Ecto neural progenitor cell (in vitro differentiated cells): ENCODE results near the gene TDRD10.

Source experiments
- DNase-seq: peaks from one replicate; pipeline ENCODE4 v3.0.0-alpha.2; 2018; ENCODE audit warnings: low spot score

Gene TDRD10

GRCh38 chr1:154502066-154502743 is at the start of gene TDRD10, which contains the start of gene SHE:
Gene TDRD10, plus strand, starts transcription at chr1:154502219. Its CDS starts 4,685 bp downstream, at chr1:154506904.
Gene SHE, minus strand, starts transcription at chr1:154502412. Its CDS starts 386 bp downstream, at chr1:154502026.
- peak; percentile 57 for DNase-seq

GRCh38 chr1:154453161-154453560 is 48.9 kb upstream of the TDRD10 start:
- DNase-seq: no peak

- DNase-seq: no peak
These were observed 48.3 kb upstream of the TDRD10 start for GRCh38 chr1:154453574-154454352.

DNA sequence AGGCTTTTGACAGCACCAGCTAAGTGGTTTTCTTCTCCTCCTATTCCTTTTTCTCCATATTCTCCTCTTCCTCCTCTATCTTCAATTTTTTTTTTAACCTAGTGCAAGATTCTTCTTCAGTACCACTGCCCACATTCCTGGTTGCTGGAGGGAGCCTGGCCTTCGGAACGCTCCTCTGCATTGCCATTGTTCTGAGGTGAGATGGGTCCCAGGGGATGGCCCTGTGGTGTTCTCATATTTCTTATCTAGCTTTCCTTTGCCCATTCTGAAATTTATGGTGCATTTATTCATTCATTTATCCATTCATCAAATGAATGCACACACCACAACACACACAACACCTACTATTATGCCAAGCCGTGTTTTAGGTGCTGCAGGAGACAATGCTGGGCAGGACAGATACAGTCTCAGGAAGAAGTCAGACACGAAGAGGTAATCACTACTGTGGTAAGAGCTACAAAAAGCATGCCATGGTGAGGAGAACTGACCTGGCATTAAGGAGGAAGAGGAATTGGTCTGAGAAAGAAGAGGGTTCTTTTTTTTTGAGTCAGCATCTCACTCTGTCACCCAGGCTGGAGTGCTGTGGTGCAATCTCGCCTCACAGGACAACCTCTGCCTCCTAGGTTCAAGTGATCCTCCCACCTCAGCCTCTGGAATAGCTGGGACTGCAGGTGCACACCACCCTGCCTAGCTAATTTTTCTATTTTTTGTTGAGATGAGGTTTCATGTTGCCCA is 47.5 kb upstream of the TDRD10 start:
- no peak for DNase-seq

DNA sequence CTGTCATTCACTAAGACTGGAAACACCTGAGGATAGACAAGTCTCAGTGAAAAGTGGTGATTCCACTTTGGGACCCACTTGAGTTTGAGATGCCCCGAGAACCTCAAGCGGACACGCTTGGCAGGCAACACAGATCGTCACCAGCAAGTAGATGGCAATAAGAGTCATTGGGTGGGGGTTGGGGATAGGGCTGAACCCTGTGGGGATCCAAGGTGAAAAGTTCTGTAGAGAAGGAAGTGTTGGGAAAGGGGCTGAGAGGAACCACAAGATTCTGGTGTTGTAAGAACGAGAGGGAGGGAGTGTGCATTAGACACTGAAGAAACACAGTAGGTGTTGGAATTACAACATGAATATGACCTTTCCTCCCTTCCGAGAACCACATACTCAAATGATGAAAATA is 45.4 kb upstream of the TDRD10 start:
- DNase-seq: no peak

DNA sequence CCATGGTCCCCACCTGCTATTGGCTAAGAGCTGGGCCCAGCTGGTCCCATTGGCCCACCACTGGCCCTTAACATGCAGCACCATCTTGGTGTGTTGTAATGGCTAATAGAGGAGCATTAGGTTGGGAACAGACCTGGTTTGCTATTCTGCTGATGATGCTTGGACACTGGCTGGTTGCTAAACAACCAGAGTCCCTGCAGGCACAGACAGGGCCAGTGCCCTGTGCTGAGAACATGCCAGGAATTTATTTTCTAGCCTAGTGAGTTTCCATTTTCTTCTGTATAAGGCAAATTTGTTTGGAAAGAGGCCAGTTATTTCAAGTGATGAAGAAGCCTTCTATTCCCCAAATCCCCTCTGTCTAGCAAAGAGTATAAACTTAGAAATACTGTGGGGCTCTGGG is 42.9 kb upstream of the TDRD10 start:
- DNase-seq: no peak

GRCh38 chr1:154460695-154461260 is 41.2 kb upstream of the TDRD10 start:
- no peak for DNase-seq

- no peak for DNase-seq
These were observed 38.5 kb upstream of the TDRD10 start for GRCh38 chr1:154463512-154463990.

DNA sequence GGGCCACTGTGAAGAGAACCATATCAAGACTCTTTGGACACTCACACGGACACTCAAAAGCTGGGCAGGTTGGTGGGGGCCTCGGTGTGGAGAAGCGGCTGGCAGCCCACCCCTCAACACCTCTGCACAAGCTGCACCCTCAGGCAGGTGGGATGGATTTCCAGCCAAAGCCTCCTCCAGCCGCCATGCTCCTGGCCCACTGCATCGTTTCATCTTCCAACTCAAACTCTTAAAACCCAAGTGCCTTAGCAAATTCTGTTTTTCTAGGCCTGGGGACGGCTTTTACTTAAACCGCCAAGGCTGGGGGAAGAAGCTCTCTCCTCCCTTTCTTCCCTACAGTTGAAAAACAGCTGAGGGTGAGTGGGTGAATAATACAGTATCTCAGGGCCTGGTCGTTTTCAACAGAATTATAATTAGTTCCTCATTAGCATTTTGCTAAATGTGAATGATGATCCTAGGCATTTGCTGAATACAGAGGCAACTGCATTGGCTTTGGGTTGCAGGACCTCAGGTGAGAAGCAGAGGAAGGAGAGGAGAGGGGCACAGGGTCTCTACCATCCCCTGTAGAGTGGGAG is 36.3 kb upstream of the TDRD10 start:
- no peak for DNase-seq

DNA sequence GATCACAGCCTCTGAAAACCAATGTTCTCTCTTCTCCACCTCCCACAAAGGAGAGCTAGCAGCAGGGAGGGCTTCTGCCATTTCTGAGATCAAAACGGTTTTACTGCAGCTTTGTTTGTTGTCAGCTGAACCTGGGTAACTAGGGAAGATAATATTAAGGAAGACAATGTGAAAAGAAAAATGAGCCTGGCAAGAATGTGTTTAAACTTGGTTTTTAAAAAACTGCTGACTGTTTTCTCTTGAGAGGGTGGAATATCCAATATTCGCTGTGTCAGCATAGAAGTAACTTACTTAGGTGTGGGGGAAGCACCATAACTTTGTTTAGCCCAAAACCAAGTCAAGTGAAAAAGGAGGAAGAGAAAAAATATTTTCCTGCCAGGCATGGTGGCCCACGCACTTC is 35.8 kb upstream of the TDRD10 start:
- no peak for DNase-seq

DNA sequence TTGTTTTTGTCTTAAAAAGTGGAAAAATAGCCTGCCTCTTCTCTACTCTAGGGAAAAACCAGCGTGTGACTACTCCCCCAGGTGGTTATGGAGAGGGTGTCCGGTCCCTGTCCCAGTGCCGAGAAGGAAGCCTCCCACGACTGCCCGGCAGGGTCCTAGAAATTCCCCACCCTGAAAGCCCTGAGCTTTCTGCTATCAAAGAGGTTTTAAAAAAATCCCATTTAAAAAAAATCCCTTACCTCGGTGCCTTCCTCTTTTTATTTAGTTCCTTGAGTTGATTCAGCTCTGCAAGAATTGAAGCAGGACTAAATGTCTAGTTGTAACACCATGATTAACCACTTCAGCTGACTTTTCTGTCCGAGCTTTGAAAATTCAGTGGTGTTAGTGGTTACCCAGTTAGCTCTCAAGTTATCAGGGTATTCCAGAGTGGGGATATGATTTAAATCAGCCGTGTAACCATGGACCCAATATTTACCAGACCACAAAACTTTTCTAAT is 35.0 kb upstream of the TDRD10 start:
- DNase-seq: no peak

DNA sequence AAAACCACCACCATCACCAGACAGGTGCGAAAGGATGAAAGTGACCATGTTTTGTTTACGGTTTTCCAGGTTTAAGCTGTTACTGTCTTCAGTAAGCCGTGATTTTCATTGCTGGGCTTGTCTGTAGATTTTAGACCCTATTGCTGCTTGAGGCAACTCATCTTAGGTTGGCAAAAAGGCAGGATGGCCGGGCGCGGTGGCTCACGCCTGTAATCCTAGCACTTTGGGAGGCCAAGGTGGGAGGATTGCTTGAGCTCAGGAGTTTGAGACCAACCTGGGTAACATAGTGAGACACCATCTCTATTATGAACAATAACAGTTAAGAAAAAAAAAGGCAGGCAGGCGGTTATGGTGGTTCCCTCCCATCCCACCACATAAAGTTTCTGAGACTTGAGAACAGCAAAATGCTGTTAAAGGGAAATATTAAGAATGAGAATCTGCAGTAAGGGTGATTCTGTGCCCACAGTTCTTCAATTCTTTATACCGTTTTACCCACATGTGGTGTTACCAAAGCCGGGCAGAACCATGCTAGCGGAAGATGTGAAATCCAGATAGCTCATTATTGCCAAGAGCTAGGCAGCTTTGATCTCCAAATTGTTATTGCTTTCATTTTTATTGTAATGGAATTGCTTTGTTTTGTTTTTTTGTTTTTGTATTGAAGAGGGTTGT is 34.5 kb upstream of the TDRD10 start:
- DNase-seq: no peak

- no peak for DNase-seq
These were observed 33.3 kb upstream of the TDRD10 start for GRCh38 chr1:154468535-154469250.

GRCh38 chr1:154469844-154470560 is 32.0 kb upstream of the TDRD10 start:
- DNase-seq: no peak

DNA sequence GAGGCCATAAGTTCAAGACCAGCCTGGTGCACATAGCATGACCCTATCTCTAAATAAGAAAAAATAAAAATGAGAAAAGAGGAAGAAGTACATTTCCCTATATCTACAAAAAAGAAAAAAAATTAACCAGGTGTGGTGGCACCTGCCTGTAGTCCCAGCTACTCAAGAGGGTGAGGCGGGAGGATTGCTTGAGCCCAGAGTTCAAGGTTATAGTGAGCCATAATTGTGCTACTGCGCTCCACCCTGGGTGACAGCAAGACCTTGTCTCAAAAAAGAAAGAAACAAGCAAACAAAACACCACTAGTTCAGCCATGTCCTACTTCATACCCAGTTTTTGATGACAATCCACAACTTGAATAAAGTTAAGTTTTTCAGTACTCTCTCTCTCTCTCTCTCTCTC is 30.7 kb upstream of the TDRD10 start:
- DNase-seq: no peak

DNA sequence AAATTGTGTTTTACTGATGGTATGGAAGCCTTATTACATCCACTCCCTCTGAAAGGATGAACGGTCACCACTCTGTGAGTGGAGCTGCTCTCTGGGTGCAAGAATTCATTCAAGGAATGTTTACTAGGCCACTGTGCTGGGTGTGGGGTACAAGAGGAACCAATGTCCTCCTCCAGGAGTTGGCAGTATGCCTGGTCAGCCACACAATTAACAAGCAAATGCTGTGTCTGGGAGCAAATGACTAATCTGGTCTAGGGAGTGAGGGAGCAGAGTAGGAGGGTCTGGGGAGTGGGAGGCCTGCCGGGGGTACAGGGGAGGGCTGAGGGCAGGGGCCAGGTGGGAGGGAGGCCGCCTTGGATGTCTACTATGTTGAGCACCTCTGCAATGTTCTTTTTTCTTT is 27.2 kb upstream of the TDRD10 start:
- DNase-seq: no peak

- no peak for DNase-seq
These were observed 25.2 kb upstream of the TDRD10 start for GRCh38 chr1:154476791-154477190.

- no peak for DNase-seq
These were observed 24.0 kb upstream of the TDRD10 start for GRCh38 chr1:154478013-154478412.

DNA sequence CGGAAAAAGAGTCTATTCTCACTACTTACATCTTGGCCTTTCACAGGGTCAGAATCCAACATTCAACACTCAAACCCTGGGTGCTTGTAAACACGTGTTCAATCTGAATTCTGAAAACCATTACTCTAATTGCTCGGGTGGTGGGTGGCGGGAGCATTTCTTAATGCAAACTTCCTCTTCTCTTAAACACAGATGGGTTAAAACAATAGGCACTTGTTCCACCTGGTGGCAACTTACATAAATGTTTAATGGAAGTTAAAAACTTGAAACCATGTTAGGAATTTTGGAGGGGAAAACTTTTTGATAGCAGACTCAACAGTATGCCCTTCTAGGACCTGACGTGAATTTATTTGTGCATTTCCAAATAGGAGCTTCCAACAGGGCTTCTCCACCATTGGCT is 23.4 kb upstream of the TDRD10 start:
- no peak for DNase-seq
